Caco-2 (cell line): ENCODE measurements around the gene DGCR2. TPM values are rescaled to one million over a fixed set of nuclear protein-coding genes. Genes with fewer than 3 reads are reported as not detected.

Source experiments
- BruUV-seq: library from RNA; stranded (reverse); fragments of 400-500 nt; replicated peaks from 2 replicates; lab custom pipeline; 2021; lab: Mats Ljungman, UMichigan
- CTCF ChIA-PET: fragments of 300-600 bp; sonication (Branson Sonifier 250); formaldehyde crosslinking; loops from one replicate; lab custom pipeline; 2022; ENCODE audit warnings: antibody characterized with exemption; lab: Charles Lee
- POLR2A ChIA-PET: fragments of 300-600 bp; sonication (Branson Sonifier 250); formaldehyde crosslinking; loops from one replicate; lab custom pipeline; 2022; ENCODE audit warnings: antibody characterized with exemption; lab: Charles Lee
- DNase-seq, 2 experiments: peaks; one replicate each; pipeline versions ENCODE4 v3.0.0 to v3.0.0-alpha.2; 2020 to 2022
- H3K27me3 ChIP-seq: replicated peaks from 2 replicates; pipeline ENCODE4 v1.6.0; 2011; ENCODE audit warnings: low read length; ENCODE audit not compliant: control insufficient read depth, insufficient read depth
- H3K36me3 ChIP-seq: 2 replicates; pipeline ENCODE4 v1.5.1; 2011; ENCODE audit warnings: low read length; ENCODE audit not compliant: control insufficient read depth, insufficient read depth
- H3K4me1 ChIP-seq: fragments of 250-450 bp; sonication (Bioruptor Pico); 2 replicates; pipeline ENCODE4 v1.5.1; 2020; ENCODE audit warnings: mild to moderate bottlenecking
- H3K4me3 ChIP-seq: 2 replicates; pipeline ENCODE4 v1.5.1; 2011; ENCODE audit warnings: low read depth, mild to moderate bottlenecking, control low read depth, low read length
- H3K9me3 ChIP-seq: fragments of 250-450 bp; sonication (Bioruptor Pico); 2 replicates; pipeline ENCODE4 v1.5.1; 2020; ENCODE audit warnings: mild to moderate bottlenecking, moderate library complexity
- H3K27ac Mint-ChIP-seq: one replicate; pipeline ENCODE4 v1.8.0; 2022; ENCODE audit warnings: mixed read lengths; ENCODE audit not compliant: unreplicated experiment
- H3K27me3 Mint-ChIP-seq: one replicate; pipeline ENCODE4 v1.8.0; 2022; ENCODE audit warnings: mixed read lengths; ENCODE audit not compliant: insufficient read depth, unreplicated experiment
- H3K36me3 Mint-ChIP-seq: one replicate; pipeline ENCODE4 v1.8.0; 2022; ENCODE audit warnings: mild to moderate bottlenecking, mixed read lengths; ENCODE audit not compliant: insufficient read depth, unreplicated experiment
- H3K4me1 Mint-ChIP-seq: one replicate; pipeline ENCODE4 v1.8.0; 2022; ENCODE audit warnings: low read depth, mixed read lengths; ENCODE audit not compliant: unreplicated experiment
- H3K4me3 Mint-ChIP-seq: one replicate; pipeline ENCODE4 v1.8.0; 2022; ENCODE audit warnings: mild to moderate bottlenecking, moderate library complexity, mixed read lengths; ENCODE audit not compliant: unreplicated experiment
- H3K9me3 Mint-ChIP-seq: one replicate; pipeline ENCODE4 v1.8.0; 2022; ENCODE audit warnings: mixed read lengths; ENCODE audit not compliant: unreplicated experiment
- intact Hi-C: fragments of 100-400 bp; cut with micrococcal nuclease; formaldehyde crosslinking; loops from one replicate; pipeline ENCODE4 v1.10.0; 2022; ENCODE audit not compliant: unreplicated experiment
- total RNA-seq: library from RNA; stranded (reverse); gene quantifications from 2 replicates; pipeline ENCODE4 v1.2.3, GENCODE V29; 2022
- TF ChIP-seq, protein P1 (sequence below), 2 experiments: fragments of 200-600 bp in 1 of 2; IDR thresholded peaks; 1 replicate in 1 of 2; 2 replicates in 1 of 2; pipeline versions ENCODE4 v1.5.1 to v1.8.0; 2011 to 2022; ENCODE audit warnings: antibody characterized with exemption in 1 of 2, control low read depth in 1 of 2, inconsistent platforms in 1 of 2, low read depth in 1 of 2, low read length in 1 of 2, mild to moderate bottlenecking in 1 of 2, moderate library complexity in 1 of 2; ENCODE audit not compliant: insufficient read depth in 1 of 2, severe bottlenecking in 1 of 2, unreplicated experiment in 1 of 2

DGCR2 gene
- total RNA-seq, 1 experiment from 2014 or later = 67.9 TPM

DNA sequence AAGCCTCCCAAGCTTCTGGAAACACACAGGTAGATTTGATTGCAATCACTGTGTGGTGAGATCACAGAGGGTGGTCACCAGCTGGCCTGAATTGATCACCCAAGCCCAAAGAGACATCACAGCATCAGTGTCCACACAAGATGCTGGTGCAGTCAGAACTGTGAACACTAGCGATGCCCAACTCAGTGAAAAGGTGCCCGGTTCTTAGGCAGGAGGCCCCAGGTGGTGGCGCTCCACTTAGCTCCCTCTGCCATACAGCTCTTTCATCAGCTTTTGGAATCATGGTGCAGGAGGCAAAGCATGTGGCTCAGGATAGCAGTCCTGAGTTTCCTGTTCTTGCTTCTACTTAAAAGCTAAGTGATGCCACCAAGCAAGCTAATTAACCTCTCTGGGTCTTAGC is 11.1 kb downstream of the DGCR2 start:
- Mint-ChIP-seq H3K36me3 (no peaks in the 10 kb centered on the region), H3K4me3 (no peak overlapping the region), H3K4me1 (peaks cover 5% of the 10 kb centered on the region), H3K27ac (no peak overlapping the region), H3K9me3 (no peaks in the 10 kb centered on the region), H3K27me3 (no peaks in the 10 kb centered on the region)
- BruUV-seq = no TSS peak
- Histone ChIP-seq H3K9me3 (no peaks in the 10 kb centered on the region), H3K27me3 (no peaks in the 10 kb centered on the region), H3K4me3 (no peak overlapping the region), H3K36me3 (no peaks in the 10 kb centered on the region; the same call in 1 of the 2 replicates), H3K4me1 (peaks cover 9% of the 10 kb centered on the region; the same call in 1 of the 2 replicates)
- ChIA-PET POLR2A (no interaction called here), CTCF (interaction anchor here (0.6 kb wide), 2 partner anchors 12 to 29 kb away, joined by 3 read pairs; no protein-coding TSS in a partner anchor)
- intact Hi-C loops = no loop called here
- TF ChIP-seq, protein P1, sequence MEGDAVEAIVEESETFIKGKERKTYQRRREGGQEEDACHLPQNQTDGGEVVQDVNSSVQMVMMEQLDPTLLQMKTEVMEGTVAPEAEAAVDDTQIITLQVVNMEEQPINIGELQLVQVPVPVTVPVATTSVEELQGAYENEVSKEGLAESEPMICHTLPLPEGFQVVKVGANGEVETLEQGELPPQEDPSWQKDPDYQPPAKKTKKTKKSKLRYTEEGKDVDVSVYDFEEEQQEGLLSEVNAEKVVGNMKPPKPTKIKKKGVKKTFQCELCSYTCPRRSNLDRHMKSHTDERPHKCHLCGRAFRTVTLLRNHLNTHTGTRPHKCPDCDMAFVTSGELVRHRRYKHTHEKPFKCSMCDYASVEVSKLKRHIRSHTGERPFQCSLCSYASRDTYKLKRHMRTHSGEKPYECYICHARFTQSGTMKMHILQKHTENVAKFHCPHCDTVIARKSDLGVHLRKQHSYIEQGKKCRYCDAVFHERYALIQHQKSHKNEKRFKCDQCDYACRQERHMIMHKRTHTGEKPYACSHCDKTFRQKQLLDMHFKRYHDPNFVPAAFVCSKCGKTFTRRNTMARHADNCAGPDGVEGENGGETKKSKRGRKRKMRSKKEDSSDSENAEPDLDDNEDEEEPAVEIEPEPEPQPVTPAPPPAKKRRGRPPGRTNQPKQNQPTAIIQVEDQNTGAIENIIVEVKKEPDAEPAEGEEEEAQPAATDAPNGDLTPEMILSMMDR (IDR thresholded peaks at IDR 0.05; ENCODE audit: insufficient read depth in 1 of 2, low read depth in 1 of 2, low read length in 1 of 2, severe bottlenecking in 1 of 2, unreplicated experiment in 1 of 2) = no peak
- no peak for DNase-seq

DNA sequence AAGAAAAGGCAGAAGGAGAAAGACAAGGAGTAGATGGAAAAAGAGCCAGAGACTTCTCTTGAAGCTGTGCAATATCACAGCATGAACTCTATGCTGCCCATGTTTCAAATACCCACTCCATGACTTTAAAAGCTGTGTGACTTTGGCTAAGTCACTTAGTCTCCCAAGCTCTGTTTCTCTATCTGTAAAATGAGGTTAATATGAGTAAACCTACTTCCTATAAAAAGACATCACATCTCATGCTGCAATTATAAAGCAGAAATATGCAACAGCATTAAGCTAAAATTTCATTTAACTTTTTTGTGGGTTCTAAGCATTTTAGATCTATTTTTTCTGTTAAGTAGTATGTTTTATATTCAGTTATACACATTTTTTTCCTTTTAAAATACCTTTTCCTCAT is 11.6 kb downstream of the DGCR2 start:
- Mint-ChIP-seq H3K9me3 (no peaks in the 10 kb centered on the region), H3K4me3 (no peak overlapping the region), H3K4me1 (peaks cover 5% of the 10 kb centered on the region), H3K27me3 (no peaks in the 10 kb centered on the region), H3K27ac (no peak overlapping the region), H3K36me3 (no peaks in the 10 kb centered on the region)
- TF ChIP-seq, protein P1 (IDR thresholded peaks at IDR 0.05; ENCODE audit: insufficient read depth in 1 of 2, low read depth in 1 of 2, low read length in 1 of 2, severe bottlenecking in 1 of 2, unreplicated experiment in 1 of 2) = no peak
- Histone ChIP-seq H3K36me3 (no peaks in the 10 kb centered on the region; the same call in 1 of the 2 replicates), H3K4me1 (peaks cover 9% of the 10 kb centered on the region; the same call in 1 of the 2 replicates), H3K4me3 (no peak overlapping the region), H3K27me3 (no peaks in the 10 kb centered on the region), H3K9me3 (no peaks in the 10 kb centered on the region)
- POLR2A ChIA-PET = no interaction called here
- CTCF ChIA-PET = interaction anchor here (0.6 kb wide), 2 partner anchors 12 to 29 kb away, joined by 3 read pairs; no protein-coding TSS in a partner anchor
- intact Hi-C loops = no loop called here
- no TSS peak for BruUV-seq
- DNase-seq = no peak

DNA sequence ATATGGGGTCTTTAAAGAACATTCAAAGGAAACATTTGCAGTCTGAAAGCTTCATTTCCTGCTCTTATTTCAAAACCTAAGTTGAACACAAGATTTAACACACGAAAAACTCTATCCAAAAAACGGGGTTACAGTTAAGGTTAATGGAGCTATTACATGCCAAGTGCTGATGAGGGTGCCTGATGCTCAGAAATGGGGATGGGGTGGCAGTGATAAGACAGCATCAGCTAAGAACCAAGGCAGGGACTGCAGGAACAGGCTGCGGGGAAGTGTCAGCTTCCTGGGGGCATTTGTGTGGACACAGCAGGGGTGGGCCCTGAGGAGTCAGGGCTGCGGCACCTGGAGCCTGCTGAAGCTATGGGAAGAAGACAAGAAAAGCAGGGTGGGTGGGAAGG is 12.2 kb downstream of the DGCR2 start:
- TF ChIP-seq, protein P1 (IDR thresholded peaks at IDR 0.05; ENCODE audit: insufficient read depth in 1 of 2, low read depth in 1 of 2, low read length in 1 of 2, severe bottlenecking in 1 of 2, unreplicated experiment in 1 of 2) = no peak
- Histone ChIP-seq H3K36me3 (no peaks in the 10 kb centered on the region; the same call in 1 of the 2 replicates), H3K27me3 (no peaks in the 10 kb centered on the region), H3K4me1 (peaks cover 9% of the 10 kb centered on the region; the same call in 1 of the 2 replicates), H3K9me3 (no peaks in the 10 kb centered on the region), H3K4me3 (no peak overlapping the region)
- no peak for DNase-seq
- Mint-ChIP-seq H3K36me3 (no peaks in the 10 kb centered on the region), H3K9me3 (no peaks in the 10 kb centered on the region), H3K27me3 (no peaks in the 10 kb centered on the region), H3K4me3 (no peak overlapping the region), H3K4me1 (peaks cover 5% of the 10 kb centered on the region), H3K27ac (no peak overlapping the region)
- CTCF ChIA-PET = no interaction called here
- intact Hi-C loops = no loop called here
- POLR2A ChIA-PET = no interaction called here
- BruUV-seq = no TSS peak
